Sigmoid colon (tissue), 7 donors: ENCODE measurements around the gene ABI1. TPM values are rescaled to one million over a fixed set of nuclear protein-coding genes. Genes with fewer than 3 reads are reported as not detected.
A peak's percentile ranks its signal among the peaks of the same experiment; 100 is the strongest.

Experiments
- DNase-seq: peaks from one replicate; pipeline ENCODE4 v3.0.0-alpha.2; 2019
- H3K27ac ChIP-seq, 4 donors: fragments of 200-600 bp; sonication (generic); one replicate each; pipeline ENCODE4 v1.5.1; 2016 to 2019; ENCODE audit warnings: mild to moderate bottlenecking in 1 of 4
- H3K27me3 ChIP-seq, 3 donors: fragments of 200-600 bp; sonication (generic); one replicate each; pipeline ENCODE4 v1.5.1; 2019; ENCODE audit warnings: mild to moderate bottlenecking in 1 of 3
- H3K36me3 ChIP-seq, 4 donors: fragments of 200-600 bp; sonication (generic); one replicate each; pipeline ENCODE4 v1.5.1; 2016 to 2019
- H3K4me1 ChIP-seq, 4 donors: fragments of 200-600 bp; sonication (generic); one replicate each; pipeline ENCODE4 v1.5.1; 2017 to 2019
- H3K4me3 ChIP-seq, 4 donors: fragments of 200-600 bp; sonication (generic); one replicate each; pipeline ENCODE4 v1.5.1; 2017 to 2019; ENCODE audit warnings: mild to moderate bottlenecking in 2 of 4, moderate library complexity in 1 of 4
- H3K9me3 ChIP-seq, 4 donors: fragments of 200-600 bp in 3 of 4; sonication (generic) in 3 of 4; one replicate each; pipeline versions ENCODE4 v1.5.1 to v1.6.1; 2013 to 2019
- CTCF ChIP-seq, 4 experiments: fragments of 450-650 bp in 3 of 4; fragments of 200-600 bp in 1 of 4; IDR thresholded peaks; one replicate each; pipeline ENCODE4 v1.5.1; 2016 to 2019; ENCODE audit warnings: antibody characterized with exemption in 4 of 4, mild to moderate bottlenecking in 3 of 4, moderate library complexity in 2 of 4
- EP300 ChIP-seq, 4 donors: sonication (generic); formaldehyde crosslinking; IDR thresholded peaks; one replicate each; pipeline ENCODE4 v1.6.1; 2017; ENCODE audit warnings: antibody characterized with exemption in 4 of 4
- POLR2A ChIP-seq, 2 donors: fragments of 450-650 bp; IDR thresholded peaks; one replicate each; pipeline ENCODE4 v1.6.1; 2016; ENCODE audit warnings: antibody characterized with exemption in 2 of 2, mild to moderate bottlenecking in 2 of 2, moderate library complexity in 2 of 2
- POLR2AphosphoS5 ChIP-seq, 4 donors: sonication (generic); formaldehyde crosslinking; IDR thresholded peaks; one replicate each; pipeline ENCODE4 v1.6.1; 2017; ENCODE audit warnings: antibody characterized with exemption in 4 of 4
- WGBS, 2 donors: extraction: QIAGEN DNeasy Blood & Tissue Kit; methylation state at CpG; one replicate each; pipeline ENCODE4 v1.1.7; 2013; 5-methylcytosine and 5-hydroxymethylcytosine counted together
- intact Hi-C: fragments of 100-400 bp; cut with DNase I; formaldehyde crosslinking; loops from one replicate; pipeline ENCODE4 v1.15.1; 2023
- polyA plus RNA-seq, 3 donors: library from polyadenylated mRNA; stranded (reverse); fragments of 200-250 nt; gene quantifications; one replicate each; pipeline ENCODE4 v1.2.3, GENCODE V29; 2013
- total RNA-seq, 4 donors: library from RNA; depleted of rRNA; stranded (reverse); fragments of >200 nt; gene quantifications; one replicate each; pipeline ENCODE4 v1.1.0, GENCODE V29; 2016
- donor health status: healthy with polysubstance abuse.
- donor health status: Bipolar disorder and iron deficiency.
- donor health status: healthy.

ABI1 gene
- total and polyA plus RNA-seq, 7 donors: 30.4 to 49.0 (median 44.4) TPM

DNA sequence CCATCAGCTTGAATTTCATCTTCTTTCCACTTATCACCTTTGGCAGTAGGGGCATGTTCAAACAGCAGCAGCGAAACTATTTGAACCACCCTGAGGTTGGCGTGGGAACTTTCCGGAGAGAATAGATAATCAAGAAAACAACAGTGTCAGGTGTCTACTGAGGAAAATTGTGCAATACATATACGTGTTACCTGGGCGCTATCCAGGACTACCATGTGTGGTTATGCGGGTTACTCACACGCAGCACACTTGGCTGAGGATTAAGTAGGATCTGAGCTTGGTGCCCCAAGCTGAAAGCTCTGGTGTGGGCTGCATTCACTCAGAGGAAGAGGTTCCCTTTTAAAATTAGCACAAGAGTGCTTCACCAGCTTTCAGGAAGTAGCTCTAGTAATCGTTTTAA, 8.8 kb upstream of the ABI1 start:
- H3K4me1 ChIP-seq: no peaks in the 10 kb centered on the region
- WGBS, 2 donors: 53 to 73% methylated on average over 8 of the region's 8 CpGs
- no peak overlapping the region for H3K27ac ChIP-seq
- DNase-seq: no peak
- H3K36me3 ChIP-seq: no peaks in the 10 kb centered on the region
- intact Hi-C loops: no loop called here
- no peaks in the 10 kb centered on the region for H3K27me3 ChIP-seq
- no peaks in the 10 kb centered on the region for H3K9me3 ChIP-seq
- no peak for TF ChIP-seq EP300 (IDR thresholded peaks at IDR 0.05)
- TF ChIP-seq POLR2AphosphoS5 (IDR thresholded peaks at IDR 0.05): no peak
- TF ChIP-seq CTCF (IDR thresholded peaks at IDR 0.05): no peak
- TF ChIP-seq POLR2A (IDR thresholded peaks at IDR 0.05): no peak
- no peak overlapping the region for H3K4me3 ChIP-seq

- 78 to 80% methylated on average over 3 of the region's 3 CpGs for WGBS, 2 donors
Observed at GRCh38 chr10:26863351-26864076, 2.8 kb upstream of the ABI1 start.

GRCh38 chr10:26861205-26861998, 644 bp upstream of the ABI1 start:
- 28 to 38% methylated on average over 24 of the region's 24 CpGs for WGBS, 2 donors
- DNase-seq: no peak
- Histone ChIP-seq H3K9me3 (no peaks in the 10 kb centered on the region), H3K4me1 (peaks cover 0 to 33% (median 29%) of the 10 kb centered on the region in 4 donors), H3K27me3 (no peaks in the 10 kb centered on the region), H3K27ac (no peak overlapping the region), H3K36me3 (no peaks in the 10 kb centered on the region), H3K4me3 (peak overlapping the region in 2 of 4 donors; percentile 86 to 96)
- intact Hi-C loops: loop anchor here (1.0 to 5.0 kb wide), 2 partner anchors 21 to 134 kb away; no protein-coding TSS in a partner anchor
- no peak for TF ChIP-seq POLR2AphosphoS5 (IDR thresholded peaks at IDR 0.05)
- peak; percentile 51 to 82 (median 65) for TF ChIP-seq CTCF (IDR thresholded peaks at IDR 0.05)

More at GRCh38 chr10:26863351-26864076, 2.8 kb upstream of the ABI1 start:
- Histone ChIP-seq H3K27me3 (no peaks in the 10 kb centered on the region), H3K4me1 (peaks cover 0 to 14% (median 10%) of the 10 kb centered on the region in 4 donors), H3K36me3 (no peaks in the 10 kb centered on the region), H3K9me3 (no peaks in the 10 kb centered on the region), H3K4me3 (no peak overlapping the region), H3K27ac (no peak overlapping the region)
- DNase-seq: no peak
- no peak for TF ChIP-seq EP300 (IDR thresholded peaks at IDR 0.05)
- no peak for TF ChIP-seq POLR2AphosphoS5 (IDR thresholded peaks at IDR 0.05)
- TF ChIP-seq CTCF (IDR thresholded peaks at IDR 0.05): no peak
- TF ChIP-seq POLR2A (IDR thresholded peaks at IDR 0.05): no peak
- intact Hi-C loops: loop anchor here (5.0 kb wide), 1 partner anchor 136 kb away; no protein-coding TSS in a partner anchor

DNA sequence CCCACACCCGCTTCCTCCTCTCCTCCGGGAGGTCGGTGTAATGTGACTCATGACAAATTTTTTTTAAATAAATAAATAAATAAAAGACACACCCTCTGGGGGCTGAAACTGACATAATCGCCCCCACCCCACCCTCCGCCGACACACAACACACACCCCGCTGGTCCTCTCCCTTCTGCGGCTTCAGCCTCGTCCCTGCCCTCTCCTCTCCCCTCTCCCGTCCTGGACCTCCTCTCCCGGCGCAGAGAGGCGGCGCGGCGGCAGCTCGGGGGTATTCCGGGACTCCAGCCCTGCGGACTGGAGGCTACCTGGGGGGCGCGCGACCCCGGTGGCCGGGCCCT, 686 bp downstream of the ABI1 start:
- no peak for TF ChIP-seq EP300 (IDR thresholded peaks at IDR 0.05)
- no peak for TF ChIP-seq POLR2A (IDR thresholded peaks at IDR 0.05)
- TF ChIP-seq CTCF (IDR thresholded peaks at IDR 0.05): no peak
- TF ChIP-seq POLR2AphosphoS5 (IDR thresholded peaks at IDR 0.05): peak in 3 of 4 donors; percentile 9 to 49 (median 42)
- H3K27me3 ChIP-seq: no peaks in the 10 kb centered on the region
- 1% methylated on average over 24 of the region's 24 CpGs for WGBS, 2 donors
- H3K9me3 ChIP-seq: no peaks in the 10 kb centered on the region
- intact Hi-C loops: loop anchor here (5.0 kb wide), 1 partner anchor 133 kb away; no protein-coding TSS in a partner anchor
- H3K4me1 ChIP-seq: peaks cover 0 to 41% (median 35%) of the 10 kb centered on the region in 4 donors
- H3K36me3 ChIP-seq: no peaks in the 10 kb centered on the region
- peak overlapping the region; percentile 91 to 98 (median 94) for H3K27ac ChIP-seq
- peak; percentile 81 for DNase-seq
- H3K4me3 ChIP-seq: peak overlapping the region; percentile 71 to 96 (median 79)
